ENCODE measurements around the gene RETN.

RETN gene

DNA sequence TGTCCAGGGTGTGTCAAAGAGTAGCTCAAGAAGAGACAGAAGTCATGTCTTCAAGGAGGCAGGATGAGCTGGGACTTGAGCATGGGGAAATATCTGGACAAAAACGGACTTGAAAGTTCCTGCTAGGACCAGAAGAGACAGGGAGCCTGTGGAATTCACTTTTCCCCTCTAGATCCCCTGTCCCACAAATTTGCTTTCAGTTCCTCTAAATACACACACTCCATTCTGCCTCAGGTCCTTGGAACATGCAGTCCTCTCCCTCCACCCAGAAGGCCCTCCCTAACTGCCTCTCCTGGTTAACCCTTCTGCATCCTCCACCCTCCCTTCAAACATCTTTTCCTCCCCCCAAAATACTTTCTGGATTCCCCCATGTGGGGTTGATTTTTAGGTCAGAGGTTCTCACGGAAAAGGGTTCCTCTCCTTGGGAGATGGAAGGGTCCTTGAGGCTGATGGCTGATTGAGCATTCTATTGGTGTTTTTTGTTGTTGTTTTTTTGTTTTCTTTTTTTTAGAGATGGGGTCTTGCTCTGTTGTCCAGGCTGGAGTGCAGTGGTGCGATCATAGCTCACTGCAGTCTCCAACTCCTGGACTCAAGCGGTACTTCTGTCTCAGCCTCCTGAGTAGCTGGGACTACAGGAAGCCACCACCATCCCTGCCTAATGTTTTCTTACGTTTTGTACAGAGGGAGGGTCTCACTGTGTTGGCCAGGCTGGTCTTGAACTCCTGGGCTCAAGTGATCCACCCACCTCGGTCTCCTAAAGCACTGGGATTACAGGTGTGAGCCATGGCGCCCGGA is 6.9 kb upstream of the RETN start:
- DNase-seq, result no peak

DNA sequence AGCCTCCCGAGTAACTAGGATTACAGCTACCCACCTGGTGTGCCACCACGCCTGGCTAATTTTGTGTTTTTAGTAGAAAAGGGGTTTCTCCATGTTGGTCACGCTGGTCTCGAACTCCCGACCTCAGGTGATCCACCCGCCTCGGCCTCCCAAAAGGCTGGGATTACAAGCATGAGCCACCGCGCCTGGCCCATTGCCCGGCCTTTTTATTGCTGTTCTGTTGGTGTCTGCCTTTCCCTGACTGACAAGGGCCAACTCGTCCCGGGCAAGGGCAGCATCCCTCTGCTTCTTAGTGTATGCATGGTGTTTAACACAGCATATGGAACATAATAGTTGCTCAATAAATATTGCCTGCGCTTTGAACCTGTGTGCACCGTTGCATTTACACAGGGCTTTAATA is 6.2 kb upstream of the RETN start:
- DNase-seq, result no peak

DNA sequence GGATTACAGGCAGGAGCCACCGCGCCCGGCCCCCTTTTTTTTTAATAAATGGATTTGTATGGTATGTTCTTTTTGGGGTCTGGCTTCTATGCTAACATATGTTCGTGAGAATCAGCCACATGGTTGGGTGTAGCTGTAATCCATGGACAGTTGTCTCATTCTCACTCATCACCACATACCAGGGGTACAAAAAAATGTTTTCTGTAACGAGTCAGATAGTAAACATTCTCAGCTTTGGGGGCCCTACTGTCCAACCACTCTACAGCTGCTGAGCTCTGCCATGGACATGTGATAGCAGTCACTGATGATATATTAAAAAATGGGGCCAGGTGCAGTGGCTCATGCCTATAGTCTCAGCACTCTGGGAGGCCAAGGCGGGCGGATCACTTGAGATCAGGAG is 5.1 kb upstream of the RETN start:
- no peak for DNase-seq

DNA sequence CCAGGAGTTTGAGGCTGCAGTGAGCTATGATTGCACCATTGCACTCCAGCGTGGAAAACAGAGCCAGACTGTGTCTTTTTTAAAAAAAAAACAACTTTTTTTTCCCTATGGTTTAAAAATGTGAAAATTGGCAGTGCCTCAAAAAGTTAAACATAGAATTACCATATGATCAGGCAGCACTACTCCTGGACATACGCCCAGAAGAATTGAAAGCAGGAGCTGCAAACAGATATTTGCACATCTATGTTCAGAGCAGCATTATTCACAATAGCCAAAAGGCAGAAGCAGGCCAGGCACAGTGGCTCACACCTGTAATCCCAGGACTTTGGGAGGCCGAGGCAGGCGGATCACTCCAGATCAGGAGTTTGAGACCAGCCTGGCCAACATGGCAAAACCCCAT is 3.8 kb upstream of the RETN start:
- no peak for DNase-seq

DNA sequence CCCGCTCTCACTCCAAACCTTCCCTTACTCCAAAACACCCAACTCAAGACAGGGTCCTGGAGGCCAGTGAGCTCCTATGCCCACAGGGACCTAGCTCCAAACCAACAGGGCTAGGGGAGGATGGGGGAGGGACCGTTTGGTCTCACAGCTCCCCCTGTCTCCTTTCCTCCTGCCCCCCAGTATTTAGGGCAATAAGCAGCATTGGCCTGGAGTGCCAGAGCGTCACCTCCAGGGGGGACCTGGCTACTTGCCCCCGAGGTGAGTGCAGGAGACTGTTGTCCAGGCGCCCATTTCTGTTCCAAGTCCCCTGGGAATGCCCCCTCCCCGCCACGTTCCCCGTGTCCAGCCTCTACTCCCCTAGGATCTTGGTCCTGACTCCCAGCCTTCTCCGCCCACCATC is 792 bp downstream of the RETN start:
- DNase-seq, result no peak

DNA sequence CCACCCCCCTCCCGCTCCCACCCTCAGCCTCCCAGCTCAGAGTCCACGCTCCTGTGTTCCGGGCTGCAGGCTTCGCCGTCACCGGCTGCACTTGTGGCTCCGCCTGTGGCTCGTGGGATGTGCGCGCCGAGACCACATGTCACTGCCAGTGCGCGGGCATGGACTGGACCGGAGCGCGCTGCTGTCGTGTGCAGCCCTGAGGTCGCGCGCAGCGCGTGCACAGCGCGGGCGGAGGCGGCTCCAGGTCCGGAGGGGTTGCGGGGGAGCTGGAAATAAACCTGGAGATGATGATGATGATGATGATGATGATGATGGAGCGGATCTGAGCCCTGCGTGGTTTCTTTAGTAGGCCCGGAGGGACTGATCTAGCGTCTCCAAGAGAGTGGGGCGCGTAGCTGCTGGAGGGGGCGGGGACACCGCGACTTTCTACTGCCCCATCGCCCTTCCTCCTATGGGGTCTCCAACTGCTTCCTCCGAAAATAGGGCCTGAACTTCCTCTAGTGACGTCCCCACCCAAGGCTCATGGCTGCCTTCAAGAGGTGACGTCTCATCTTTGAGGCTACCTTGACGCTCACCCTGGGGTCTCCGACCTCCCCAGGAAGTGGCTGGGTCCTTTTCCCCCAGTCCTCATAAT is 1.4 kb downstream of the RETN start:
- DNase-seq, result peak; percentile 35

DNA sequence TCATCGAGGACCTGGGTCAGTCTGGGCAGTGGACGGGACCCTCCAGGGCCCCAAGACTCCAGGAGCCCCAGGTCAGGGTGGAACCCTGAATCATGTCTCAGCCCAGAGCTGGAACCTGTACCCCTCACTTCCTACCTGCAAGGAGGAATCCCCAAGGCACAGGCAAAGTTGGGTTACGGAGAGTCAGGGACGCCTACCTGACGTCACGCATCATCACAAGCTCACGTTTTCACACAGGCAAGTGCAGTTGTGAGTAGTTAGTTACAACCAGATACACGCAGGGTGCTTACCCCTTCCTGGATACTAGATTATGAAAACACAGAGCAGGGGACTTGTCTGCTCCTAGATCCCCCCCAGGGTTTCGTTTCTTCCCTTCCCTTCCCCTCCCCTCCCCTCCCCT is 1.9 kb downstream of the RETN start:
- DNase-seq, result no peak

DNA sequence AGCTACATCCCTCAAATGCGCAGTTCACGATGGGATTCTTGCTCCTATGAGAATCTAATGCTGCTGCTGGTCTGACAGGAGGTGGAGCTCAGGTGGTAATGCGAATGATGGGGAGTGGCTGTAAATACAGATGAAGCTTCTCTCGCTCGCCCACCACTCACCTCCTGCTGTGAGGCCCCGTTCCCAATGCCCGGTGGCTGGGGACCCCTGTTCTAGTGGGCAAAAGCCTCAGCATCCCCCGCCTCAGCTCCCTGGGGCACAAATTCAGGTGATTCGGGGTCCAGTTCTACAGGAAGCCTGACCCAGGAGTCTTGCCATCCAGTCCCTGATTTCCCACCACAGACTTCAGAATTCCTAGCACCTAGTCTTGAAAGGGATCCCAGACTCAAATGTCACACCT is 3.7 kb downstream of the RETN start:
- DNase-seq, result no peak

DNA sequence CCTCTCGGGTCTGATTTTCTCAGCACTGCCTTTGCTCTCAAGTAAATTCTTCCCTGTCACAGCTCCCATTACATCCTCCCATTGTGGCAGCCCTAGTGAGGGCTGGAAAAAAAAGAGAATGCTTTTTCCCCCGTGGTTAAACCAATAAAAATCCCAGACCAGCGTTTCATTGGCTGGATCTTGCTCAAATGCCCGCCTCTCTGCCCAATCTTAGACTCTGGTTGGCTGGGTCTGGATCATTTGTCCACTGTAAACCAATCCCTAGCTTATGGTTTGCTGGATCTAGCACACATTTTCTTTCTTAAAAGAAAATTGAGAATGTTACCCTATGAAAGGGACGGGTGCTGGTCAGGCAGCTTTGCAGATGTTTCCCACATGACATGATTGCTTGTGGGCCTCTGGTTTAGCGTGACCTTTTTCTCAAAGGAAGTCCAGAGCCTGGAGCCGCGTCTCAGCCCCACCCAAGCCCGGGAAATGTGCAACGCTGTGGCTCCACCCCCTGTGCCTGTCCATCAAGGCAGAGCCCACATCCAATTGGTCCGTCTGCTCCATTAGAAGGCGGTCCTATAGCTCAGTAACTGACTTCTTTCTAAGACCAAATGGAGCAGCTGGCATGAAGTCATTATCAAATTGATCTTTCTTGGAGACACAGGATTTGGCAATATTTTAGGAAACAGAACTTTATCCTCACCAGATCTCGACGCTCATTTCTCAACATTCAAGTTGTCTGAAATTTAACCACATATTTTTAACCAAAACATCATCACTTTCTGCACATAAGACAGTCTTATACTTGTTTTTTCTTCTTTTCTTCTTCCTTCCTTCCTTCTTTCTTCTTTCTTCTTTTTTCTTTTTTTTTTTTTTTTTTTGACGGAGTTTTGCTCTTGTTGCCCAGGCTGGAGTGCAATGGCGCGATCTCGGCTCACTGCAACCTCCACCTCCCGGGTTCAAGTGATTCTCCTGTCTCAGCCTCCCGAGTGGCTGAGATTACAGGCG is 5.5 kb downstream of the RETN start:
- peak; percentile 93 for DNase-seq

DNA sequence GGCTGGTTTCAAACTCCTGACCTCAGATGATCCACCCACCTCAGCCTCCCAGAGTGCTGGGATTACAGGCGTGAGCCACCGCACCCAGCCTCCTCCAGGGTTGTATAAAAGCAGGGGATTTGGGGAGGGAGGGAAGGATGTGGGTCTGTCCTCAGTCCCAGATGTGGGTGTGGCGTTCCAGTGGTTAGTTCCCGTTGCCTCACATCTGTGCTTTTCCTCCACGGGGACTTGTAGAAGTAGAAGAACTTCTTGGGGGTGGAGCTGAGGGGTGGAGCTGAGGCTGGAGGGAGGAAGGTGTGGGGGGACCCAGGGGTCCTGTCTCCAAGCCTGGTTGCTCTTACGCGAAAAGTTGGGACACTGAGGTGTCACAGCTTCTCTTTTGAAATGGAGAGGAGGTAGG is 7.5 kb downstream of the RETN start:
- peak; percentile 61 for DNase-seq

DNA sequence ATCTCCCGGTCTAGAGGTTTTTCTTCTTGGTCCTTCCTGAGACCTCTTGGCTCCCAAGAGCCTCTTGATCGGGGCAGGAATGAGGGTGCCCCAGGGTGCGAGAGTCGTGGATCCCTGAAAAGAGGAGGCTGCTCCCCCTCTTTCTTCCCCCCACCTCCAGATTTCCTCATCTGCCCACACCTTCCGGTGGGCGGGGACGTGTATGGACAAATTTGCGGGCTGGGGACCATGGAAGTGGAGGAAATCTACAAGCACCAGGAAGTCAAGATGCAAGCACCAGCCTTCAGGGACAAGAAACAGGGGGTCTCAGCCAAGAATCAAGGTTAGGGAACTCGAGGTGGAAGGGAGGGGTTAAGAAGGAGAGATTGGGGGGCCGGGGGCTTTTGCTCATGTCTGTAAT is 8.0 kb downstream of the RETN start, which contains the start of gene MCEMP1:
Gene MCEMP1 (plus strand): TSS at position 237 of the 400 bp plus-strand sequence. CDS start 31 bp downstream, at position 268.
- DNase-seq, result peak; percentile 37

DNA sequence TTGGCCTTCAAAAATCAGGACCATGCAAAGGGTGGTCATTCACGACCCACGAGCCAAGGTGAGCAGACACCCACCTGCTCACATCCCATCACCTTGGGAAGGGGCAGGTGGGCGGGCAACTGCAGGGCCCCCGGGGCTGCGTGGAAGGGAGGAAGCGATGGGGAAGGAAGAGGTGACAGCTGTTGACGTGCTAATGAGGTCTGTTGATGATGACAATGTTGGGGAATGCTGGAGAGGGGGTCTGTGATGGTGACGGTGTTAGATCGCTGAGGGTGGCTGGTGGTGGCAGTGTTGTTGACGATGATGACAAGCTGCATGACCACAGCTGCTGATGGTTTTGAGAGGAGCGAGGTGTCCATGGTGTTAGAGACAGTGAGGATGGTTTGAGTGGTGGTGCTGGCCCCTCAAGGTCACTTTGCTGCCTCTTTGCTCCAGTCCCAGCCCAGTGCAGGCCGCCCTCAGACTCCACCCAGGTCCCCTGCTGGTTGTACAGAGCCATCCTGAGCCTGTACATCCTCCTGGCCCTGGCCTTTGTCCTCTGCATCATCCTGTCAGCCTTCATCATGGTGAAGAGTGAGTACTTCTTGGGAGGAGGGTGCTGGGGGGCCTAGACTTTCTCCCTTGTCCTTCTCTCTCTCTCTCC is 8.9 kb downstream of the RETN start:
- peak; percentile 43 for DNase-seq

DNA sequence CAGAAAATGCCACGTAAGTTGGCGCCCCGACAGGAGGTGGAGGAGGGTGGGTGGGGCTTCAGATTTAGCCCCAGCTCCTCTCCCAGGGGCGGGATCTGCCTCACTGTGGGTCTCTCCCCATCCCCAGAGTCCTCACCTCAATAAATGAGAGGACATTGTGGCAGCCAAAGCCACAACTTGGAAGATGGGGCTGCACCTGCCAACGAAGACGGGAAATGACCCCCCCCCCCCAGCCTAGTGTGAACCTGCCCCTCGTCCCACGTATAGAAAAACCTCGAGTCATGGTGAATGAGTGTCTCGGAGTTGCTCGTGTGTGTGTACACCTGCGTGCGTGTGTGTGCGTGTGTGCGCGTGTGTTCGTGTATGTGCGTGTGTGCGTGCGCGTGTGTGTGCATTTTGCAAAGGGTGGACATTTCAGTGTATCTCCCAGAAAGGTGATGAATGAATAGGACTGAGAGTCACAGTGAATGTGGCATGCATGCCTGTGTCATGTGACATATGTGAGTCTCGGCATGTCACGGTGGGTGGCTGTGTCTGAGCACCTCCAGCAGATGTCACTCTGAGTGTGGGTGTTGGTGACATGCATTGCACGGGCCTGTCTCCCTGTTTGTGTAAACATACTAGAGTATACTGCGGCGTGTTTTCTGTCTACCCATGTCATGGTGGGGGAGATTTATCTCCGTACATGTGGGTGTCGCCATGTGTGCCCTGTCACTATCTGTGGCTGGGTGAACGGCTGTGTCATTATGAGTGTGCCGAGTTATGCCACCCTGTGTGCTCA is 10.3 kb downstream of the RETN start:
- DNase-seq, result peak; percentile 89

DNA sequence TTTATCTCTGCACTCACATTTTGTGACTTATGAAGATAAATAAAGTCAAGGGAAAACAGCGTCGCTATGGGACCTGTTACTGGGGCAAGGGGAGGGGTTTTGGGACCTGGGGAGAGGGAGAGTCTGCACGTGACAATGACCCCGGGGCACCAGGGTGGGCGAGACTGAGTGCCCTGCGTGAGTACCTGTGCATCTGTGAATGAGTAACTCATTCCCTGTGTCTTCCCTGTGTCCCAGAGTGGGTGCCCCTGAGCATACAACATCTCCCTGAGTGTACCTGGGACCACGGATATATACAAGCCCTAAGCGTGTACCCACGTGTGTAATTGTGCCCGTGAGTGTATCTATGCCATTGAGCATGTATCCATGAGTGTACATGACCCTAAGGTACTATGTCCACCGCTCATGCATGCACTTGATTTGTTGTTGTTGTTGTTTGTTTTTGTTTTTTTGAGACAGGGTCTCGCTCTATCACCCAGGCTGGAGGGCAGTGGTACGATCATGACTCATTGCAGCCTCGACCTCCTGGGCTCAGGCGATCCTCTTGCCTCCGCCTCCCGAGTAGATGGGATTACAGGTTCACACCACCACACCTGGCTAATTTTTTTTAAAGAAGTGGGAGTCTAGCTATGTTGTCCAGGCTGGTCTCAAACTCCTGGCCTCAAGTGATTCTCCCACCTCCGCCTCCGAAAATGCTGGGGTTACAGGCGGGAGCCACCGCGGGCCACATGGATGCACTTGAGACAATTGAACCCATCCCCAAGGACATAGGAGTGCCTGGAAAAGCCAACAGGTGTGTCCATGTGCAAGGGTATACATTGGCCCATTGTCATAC is 11.1 kb downstream of the RETN start:
- no peak for DNase-seq

DNA sequence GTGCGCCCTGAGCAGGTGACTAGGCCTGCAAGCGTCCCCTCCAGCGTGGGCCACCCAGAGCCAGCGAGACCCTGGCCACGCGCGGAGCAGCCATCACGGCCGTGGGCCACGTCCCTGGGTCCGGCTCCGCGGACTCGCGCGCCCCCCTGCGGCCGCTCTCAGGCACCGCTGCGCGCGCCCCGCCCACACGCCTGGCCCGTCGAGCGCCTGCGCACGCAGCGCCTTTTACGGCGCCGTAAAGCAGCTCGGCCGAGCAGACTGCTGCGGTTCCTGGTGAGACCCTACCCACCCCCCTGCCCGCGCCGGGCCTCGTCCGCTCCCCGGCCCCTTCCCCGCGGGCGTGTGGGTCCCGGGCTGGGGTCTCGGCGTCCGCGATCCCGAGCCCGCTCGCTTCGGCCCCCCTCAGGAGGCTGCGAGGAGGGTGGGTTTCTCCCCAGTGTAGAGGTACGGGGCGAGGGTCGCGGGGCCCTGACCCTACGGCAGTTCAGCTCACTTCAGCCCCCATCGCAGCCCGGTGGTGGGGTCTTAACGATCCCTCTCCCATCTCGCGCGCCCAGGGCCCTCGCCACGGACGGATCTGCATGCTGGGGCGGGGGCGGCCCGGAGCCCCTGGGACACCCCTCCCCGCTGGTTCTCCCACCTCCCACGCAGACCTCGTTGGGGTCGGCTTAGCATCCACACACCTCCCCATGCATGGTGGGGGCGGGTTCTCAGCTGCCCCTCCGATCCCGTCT is 11.9 kb downstream of the RETN start, which contains the start of gene TRAPPC5:
Gene TRAPPC5 (plus strand): TSS at position 228 of the 734 bp plus-strand sequence. CDS start 1,421 bp downstream, outside the sequence.
- peak; percentile 92 for DNase-seq

DNA sequence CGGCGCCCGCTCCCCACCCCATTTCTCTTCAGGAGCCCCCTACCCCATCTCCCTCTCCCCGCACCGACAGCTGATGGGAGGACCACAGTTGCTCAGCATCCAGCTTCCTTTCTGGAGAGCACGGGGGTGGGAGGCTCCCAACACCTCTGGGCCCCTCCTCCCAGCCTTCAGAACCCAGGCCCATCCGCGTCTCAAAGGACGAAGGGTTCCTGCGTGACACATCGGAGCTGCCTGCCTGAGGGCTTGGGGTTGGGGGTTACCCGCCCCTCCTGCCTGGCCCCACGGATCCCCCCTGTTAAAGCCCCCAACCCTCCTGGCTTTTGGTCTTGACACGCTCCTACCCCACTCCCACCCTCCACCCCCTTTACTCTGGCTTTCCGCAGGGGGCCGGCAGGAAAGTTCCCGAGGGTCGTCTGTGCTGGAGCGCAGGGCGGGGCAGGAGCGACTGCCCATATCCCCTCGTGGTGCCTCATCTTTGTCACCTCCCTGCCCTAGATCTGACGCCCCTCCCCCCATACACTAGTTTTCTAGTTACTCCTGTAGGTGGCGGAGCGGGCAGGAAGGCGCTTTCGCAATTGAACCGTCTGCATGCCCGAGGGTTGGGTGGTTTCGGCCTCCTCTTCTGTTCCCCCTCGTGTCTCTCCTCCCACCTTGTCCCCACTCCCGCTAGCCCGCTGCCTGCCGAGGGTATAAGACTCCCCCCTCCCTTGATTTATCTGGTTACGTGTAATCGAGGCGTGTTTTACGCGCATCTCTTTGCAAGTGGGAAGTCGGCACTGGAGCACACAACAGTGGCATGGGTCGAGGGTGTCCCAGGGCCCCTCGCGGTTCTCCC is 12.7 kb downstream of the RETN start:
- peak; percentile 98 for DNase-seq

DNA sequence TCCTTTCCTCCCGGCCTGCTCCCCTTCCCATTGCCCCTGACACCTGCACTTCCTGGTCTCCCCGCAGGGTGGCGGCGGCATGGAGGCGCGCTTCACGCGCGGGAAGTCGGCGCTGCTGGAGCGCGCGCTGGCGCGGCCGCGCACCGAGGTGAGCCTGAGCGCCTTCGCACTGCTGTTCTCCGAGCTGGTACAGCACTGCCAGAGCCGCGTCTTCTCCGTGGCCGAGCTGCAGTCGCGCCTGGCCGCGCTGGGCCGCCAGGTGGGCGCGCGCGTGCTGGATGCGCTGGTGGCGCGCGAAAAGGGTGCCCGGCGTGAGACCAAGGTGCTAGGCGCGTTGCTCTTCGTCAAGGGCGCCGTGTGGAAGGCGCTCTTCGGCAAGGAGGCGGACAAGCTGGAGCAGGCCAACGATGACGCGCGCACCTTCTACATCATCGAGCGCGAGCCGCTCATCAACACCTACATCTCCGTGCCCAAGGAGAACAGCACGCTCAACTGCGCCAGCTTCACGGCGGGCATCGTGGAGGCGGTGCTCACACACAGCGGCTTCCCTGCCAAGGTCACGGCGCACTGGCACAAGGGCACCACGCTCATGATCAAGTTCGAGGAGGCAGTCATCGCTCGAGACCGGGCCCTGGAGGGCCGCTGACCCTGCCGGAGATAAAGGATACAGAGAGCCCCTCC is 13.5 kb downstream of the RETN start:
- no peak for DNase-seq

Data from hematopoietic multipotent progenitor cell treated with erythropoietin and hydrocortisone succinate and interleukin-3 and kit ligand, for 6 days (in vitro differentiated cells).